ENCODE measurements around the gene LHFPL4. TPM values are rescaled to one million over a fixed set of nuclear protein-coding genes. Genes with fewer than 3 reads are reported as not detected.

The LHFPL4 gene
- polyA plus RNA-seq, 3 donors, result not detected

DNA sequence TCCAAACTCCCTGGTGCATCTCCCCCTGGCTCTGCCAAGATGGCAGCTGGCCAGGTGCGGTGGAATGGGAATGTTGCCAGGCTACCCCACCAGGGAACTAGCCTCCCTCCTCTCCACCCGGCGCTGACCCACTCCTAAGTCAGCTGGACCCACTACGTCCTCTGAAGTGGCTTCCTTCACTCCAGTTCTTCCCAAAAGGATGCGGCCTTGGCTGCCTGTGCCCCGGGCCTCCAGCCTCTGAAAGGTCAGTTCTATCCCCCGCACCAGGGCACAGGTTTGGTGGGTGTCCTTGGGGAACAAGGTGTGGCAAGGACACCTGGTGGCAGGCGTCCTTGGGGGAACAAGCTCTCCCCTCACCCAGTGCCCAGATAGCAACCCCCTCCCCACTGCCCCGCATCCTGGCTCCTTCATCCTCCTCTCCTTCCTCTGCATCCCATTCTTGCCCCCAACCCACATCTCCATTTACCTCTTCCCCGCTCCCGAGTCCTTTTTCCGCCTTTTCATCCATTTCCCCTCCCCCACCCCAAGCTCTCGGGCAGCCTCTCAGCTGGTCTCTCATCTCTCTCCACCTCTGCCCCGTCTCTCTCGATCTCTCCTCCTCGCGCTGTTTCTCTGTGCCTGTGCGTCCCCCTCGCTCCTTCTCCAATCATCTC is 54.0 kb downstream of the LHFPL4 start:
- Histone ChIP-seq H3K9ac (ENCODE audit: insufficient read depth, low read length, poor library complexity, severe bottlenecking) (no peak overlapping the region), H3K36me3 (replicated peaks in 1 of 2; ENCODE audit: control insufficient read depth in 1 of 2, insufficient read depth in 2 of 2, low read length in 2 of 2) (no peaks in the 10 kb centered on the region), H4K20me1 (ENCODE audit: insufficient read depth, low read length) (no peaks in the 10 kb centered on the region), H2AFZ (ENCODE audit: insufficient read depth, low read depth, low read length, poor library complexity, severe bottlenecking) (no peak overlapping the region), H3K27ac (ENCODE audit: low read depth in 1 of 2, low read length in 2 of 2) (no peak overlapping the region), H3K4me3 (replicated peaks in 1 of 3; ENCODE audit: low read depth in 2 of 3, low read length in 3 of 3) (no peak overlapping the region), H3K27me3 (ENCODE audit: control insufficient read depth in 2 of 2, insufficient read depth in 2 of 2, low read length in 2 of 2) (peaks cover 9 to 34% of the 10 kb centered on the region in 2 donors), H3K4me2 (replicated peaks; ENCODE audit: extremely low read depth, low read length, poor library complexity, severe bottlenecking) (no peak overlapping the region), H3K4me1 (ENCODE audit: control insufficient read depth in 1 of 2, insufficient read depth in 2 of 2, low read length in 2 of 2) (no peaks in the 10 kb centered on the region), H3K9me3 (replicated peaks in 1 of 2; ENCODE audit: control insufficient read depth in 1 of 2, insufficient read depth in 1 of 2, low read length in 2 of 2) (no peaks in the 10 kb centered on the region), H3K79me2 (ENCODE audit: insufficient read depth, low read length) (no peaks in the 10 kb centered on the region)
- no peak for DNase-seq
- Mint-ChIP-seq H3K4me1 (peaks cover 2% of the 10 kb centered on the region), H3K27me3 (ENCODE audit: low read depth in 3 of 3) (peaks cover 39 to 45% (median 43%) of the 10 kb centered on the region in 3 donors), H3K9me3 (peaks cover 0 to 9% (median 0%) of the 10 kb centered on the region in 7 donors), H3K27ac (no peak overlapping the region), H3K4me3 (peak overlapping the region in 1 of 2 donors; percentile 73), H3K36me3 (peaks cover 0 to 2% of the 10 kb centered on the region in 2 donors)
- TF ChIP-seq, protein P1, sequence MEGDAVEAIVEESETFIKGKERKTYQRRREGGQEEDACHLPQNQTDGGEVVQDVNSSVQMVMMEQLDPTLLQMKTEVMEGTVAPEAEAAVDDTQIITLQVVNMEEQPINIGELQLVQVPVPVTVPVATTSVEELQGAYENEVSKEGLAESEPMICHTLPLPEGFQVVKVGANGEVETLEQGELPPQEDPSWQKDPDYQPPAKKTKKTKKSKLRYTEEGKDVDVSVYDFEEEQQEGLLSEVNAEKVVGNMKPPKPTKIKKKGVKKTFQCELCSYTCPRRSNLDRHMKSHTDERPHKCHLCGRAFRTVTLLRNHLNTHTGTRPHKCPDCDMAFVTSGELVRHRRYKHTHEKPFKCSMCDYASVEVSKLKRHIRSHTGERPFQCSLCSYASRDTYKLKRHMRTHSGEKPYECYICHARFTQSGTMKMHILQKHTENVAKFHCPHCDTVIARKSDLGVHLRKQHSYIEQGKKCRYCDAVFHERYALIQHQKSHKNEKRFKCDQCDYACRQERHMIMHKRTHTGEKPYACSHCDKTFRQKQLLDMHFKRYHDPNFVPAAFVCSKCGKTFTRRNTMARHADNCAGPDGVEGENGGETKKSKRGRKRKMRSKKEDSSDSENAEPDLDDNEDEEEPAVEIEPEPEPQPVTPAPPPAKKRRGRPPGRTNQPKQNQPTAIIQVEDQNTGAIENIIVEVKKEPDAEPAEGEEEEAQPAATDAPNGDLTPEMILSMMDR (IDR thresholded peaks at IDR 0.05), result no peak
- intact Hi-C loops (cut with micrococcal nuclease), result no loop called here
- 38% methylated on average over 19 of the region's 19 CpGs for WGBS (ENCODE audit: insufficient coverage)

DNA sequence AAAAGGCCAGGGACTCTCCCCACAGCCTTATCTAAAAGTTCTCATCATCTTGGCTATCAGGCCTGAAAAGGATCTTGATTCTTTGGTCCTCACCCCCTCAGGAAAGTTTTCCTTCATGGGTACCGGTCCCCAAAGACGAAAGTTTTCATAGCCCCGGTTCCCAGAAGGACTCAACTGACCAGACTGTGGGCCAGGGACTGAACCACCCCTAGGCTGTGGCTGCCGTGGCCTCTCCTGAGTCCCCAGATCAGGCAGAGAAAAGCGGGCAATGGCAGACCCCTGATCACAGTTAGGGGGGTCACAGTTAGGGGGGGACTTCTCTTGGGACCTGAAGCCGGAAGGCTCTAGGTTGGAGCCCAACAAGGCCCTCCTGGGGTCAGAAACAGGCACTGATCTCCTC is 54.8 kb downstream of the LHFPL4 start:
- no peak overlapping the region for H2AFZ ChIP-seq (ENCODE audit: insufficient read depth, low read depth, low read length, poor library complexity, severe bottlenecking)
- peak overlapping the region in 1 of 2 donors; percentile 73 for H3K4me3 Mint-ChIP-seq
- H3K36me3 Mint-ChIP-seq, result peaks cover 0 to 2% of the 10 kb centered on the region in 2 donors
- H3K9me3 Mint-ChIP-seq, result peaks cover 0 to 9% (median 0%) of the 10 kb centered on the region in 7 donors
- no peaks in the 10 kb centered on the region for H4K20me1 ChIP-seq (ENCODE audit: insufficient read depth, low read length)
- peaks cover 2% of the 10 kb centered on the region for H3K4me1 Mint-ChIP-seq
- H3K4me3 ChIP-seq (replicated peaks in 1 of 3; ENCODE audit: low read depth in 2 of 3, low read length in 3 of 3), result no peak overlapping the region
- TF ChIP-seq, protein P1 (IDR thresholded peaks at IDR 0.05), result no peak
- H3K27ac Mint-ChIP-seq, result no peak overlapping the region
- H3K9ac ChIP-seq (ENCODE audit: insufficient read depth, low read length, poor library complexity, severe bottlenecking), result no peak overlapping the region
- DNase-seq, result no peak
- H3K9me3 ChIP-seq (replicated peaks in 1 of 2; ENCODE audit: control insufficient read depth in 1 of 2, insufficient read depth in 1 of 2, low read length in 2 of 2), result no peaks in the 10 kb centered on the region
- peaks cover 9 to 34% of the 10 kb centered on the region in 2 donors for H3K27me3 ChIP-seq (ENCODE audit: control insufficient read depth in 2 of 2, insufficient read depth in 2 of 2, low read length in 2 of 2)
- H3K36me3 ChIP-seq (replicated peaks in 1 of 2; ENCODE audit: control insufficient read depth in 1 of 2, insufficient read depth in 2 of 2, low read length in 2 of 2), result no peaks in the 10 kb centered on the region
- no peaks in the 10 kb centered on the region for H3K79me2 ChIP-seq (ENCODE audit: insufficient read depth, low read length)
- intact Hi-C loops (cut with micrococcal nuclease), result no loop called here
- no peaks in the 10 kb centered on the region for H3K4me1 ChIP-seq (ENCODE audit: control insufficient read depth in 1 of 2, insufficient read depth in 2 of 2, low read length in 2 of 2)
- H3K27ac ChIP-seq (ENCODE audit: low read depth in 1 of 2, low read length in 2 of 2), result no peak overlapping the region
- H3K27me3 Mint-ChIP-seq (ENCODE audit: low read depth in 3 of 3), result peaks cover 42 to 47% (median 43%) of the 10 kb centered on the region in 3 donors
- WGBS (ENCODE audit: insufficient coverage), result 100% methylated on average over 1 of the region's 6 CpGs
- H3K4me2 ChIP-seq (replicated peaks; ENCODE audit: extremely low read depth, low read length, poor library complexity, severe bottlenecking), result no peak overlapping the region
